Measurements from ENCODE around the gene FARP1.

- TF ChIP-seq CTCF (IDR thresholded peaks at IDR 0.05) = no peak
- no peak for TF ChIP-seq POLR2A (IDR thresholded peaks at IDR 0.05)
Observed at GRCh38 chr13:98203646-98204326, 60.9 kb downstream of the FARP1 start.
